ENCODE measurements around the gene CTBP2.
"Not testable (repeated sequence)": the region's sequence is repeated elsewhere in the genome, so short reads cannot be mapped to it uniquely, and the experiment has no call there.

The CTBP2 gene

DNA sequence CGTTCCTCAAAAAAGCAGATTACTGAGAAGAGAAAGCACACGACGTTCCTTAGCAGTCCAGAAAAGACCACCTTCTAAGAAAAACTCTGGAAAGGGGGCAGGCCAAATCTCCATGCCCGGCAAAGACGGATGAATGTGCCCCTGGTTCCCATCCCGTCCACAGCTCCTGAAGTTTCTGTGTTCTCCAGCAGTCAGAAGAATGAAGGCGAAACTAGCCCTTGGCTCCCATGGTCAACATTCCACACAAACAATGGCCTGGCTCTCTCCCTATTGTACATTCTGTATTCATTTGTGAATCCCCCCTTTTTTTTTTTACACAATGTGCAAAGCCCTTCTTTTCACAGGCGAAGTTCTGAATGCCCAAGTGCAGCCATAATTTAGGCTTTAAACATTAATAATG, 5.3 kb downstream of the CTBP2 start:
- H3K4me3 ChIP-seq (ENCODE audit: control insufficient read depth, low read depth, low read length): no peak overlapping the region
- no peak for DNase-seq (ENCODE audit: low read depth)
- TF ChIP-seq, protein P1, sequence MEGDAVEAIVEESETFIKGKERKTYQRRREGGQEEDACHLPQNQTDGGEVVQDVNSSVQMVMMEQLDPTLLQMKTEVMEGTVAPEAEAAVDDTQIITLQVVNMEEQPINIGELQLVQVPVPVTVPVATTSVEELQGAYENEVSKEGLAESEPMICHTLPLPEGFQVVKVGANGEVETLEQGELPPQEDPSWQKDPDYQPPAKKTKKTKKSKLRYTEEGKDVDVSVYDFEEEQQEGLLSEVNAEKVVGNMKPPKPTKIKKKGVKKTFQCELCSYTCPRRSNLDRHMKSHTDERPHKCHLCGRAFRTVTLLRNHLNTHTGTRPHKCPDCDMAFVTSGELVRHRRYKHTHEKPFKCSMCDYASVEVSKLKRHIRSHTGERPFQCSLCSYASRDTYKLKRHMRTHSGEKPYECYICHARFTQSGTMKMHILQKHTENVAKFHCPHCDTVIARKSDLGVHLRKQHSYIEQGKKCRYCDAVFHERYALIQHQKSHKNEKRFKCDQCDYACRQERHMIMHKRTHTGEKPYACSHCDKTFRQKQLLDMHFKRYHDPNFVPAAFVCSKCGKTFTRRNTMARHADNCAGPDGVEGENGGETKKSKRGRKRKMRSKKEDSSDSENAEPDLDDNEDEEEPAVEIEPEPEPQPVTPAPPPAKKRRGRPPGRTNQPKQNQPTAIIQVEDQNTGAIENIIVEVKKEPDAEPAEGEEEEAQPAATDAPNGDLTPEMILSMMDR (conservative IDR thresholded peaks at IDR 0.05; ENCODE audit: control insufficient read depth, insufficient read depth, low read depth, low read length): no peak

DNA sequence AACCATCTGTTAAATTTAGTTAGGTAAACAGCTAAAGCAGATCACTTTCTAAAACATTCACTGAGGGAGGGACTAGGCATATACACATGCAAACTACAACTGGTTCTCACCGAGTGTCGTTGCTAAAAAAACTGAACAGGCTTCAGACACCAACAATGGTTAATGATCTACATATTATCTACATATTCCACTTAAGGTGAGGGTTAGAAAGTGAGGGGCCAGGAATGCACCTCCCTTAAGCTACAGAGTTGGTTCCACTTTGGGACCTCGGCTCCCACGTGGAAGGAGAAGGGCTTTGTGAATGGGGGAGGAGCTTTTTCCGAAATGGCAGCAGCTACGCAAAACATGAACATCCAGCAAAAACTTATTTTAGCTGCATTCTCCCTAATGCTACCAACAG, 5.8 kb downstream of the CTBP2 start:
- H3K4me3 ChIP-seq (ENCODE audit: control insufficient read depth, low read depth, low read length): no peak overlapping the region
- TF ChIP-seq, protein P1 (conservative IDR thresholded peaks at IDR 0.05; ENCODE audit: control insufficient read depth, insufficient read depth, low read depth, low read length): no peak
- no peak for DNase-seq (ENCODE audit: low read depth)

DNA sequence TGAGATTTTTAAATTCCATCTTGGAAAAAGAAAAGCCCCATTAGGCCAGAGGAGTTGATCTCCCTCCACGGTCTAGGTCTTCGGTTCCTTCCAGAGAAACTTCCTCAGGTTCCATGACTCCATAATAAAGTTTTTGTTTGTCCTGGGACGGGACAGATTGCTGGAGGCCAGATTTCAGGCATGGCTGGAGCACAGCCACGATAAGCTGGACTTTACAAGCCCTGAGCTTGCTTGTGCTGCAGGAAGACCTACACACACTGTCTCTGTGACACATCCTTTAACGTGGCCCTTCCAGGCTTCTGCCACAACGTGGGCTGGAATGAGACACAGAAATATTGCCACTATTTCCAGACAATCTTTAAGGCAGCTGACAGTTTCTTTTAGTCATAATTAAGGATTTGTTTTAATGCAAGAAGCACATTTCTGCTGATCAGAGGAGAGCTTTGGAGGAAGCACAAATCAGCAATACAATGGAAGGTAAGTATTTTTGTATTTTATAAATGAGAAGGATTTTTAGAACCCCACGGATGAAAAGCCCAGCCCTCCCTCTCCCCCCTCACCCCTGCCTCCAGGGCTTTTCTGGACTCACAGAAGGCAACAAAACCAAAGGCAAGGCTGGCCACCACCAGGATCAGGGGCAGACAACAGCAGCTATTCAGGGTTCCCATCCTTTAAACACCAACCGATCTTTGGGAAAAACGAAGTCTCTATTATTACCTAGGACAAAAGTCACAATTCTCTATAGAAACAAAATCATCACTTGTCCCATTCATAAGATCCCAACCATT, 6.5 kb downstream of the CTBP2 start:
- TF ChIP-seq, protein P1 (conservative IDR thresholded peaks at IDR 0.05; ENCODE audit: control insufficient read depth, insufficient read depth, low read depth, low read length): no peak

DNA sequence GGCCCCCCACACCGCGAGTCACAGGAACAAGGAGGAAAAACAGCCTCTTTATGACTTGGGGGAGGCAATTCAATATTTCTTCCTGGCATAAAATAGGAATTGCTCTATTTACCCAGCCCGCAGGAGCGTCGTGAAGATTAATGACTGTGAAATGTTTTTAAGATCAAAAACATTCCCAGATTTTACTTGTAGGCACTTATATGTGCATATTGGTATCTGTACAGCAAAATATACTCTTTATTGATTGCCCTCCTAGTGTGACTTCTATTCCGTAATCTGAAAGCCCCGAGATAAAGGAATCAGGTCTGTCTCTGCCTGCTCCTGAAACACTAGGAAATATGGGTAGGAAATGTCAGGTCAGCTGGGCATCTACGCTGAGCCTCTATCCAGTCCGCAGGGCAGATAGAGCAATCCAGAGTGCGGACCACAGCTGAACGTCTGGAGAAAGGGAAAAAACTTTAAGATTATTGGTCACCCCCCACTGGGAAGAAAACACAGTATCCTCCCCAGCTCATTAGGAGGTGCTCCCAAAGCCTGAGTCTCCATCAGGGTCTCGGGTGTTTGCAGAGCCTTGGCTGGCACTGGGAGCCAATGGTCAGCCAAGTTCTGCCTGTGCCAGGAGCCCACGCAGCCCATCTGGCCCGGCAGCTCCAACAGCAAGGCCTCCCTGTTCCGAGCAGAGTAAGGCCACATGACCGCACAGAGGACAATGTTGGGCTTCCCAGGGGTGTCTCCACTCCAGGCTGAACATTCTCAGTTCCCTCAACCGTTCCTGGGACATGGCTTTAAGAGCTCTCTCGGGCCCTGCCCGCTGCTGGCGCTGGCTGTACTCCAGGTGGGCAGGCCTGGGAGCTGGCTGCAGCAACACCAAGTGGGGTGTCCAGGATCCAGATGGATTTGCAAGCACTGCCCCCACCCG, 7.7 kb downstream of the CTBP2 start:
- TF ChIP-seq, protein P1 (conservative IDR thresholded peaks at IDR 0.05; ENCODE audit: control insufficient read depth, insufficient read depth, low read depth, low read length): no peak
- no peak for DNase-seq (ENCODE audit: low read depth)
- H3K4me3 ChIP-seq (ENCODE audit: control insufficient read depth, low read depth, low read length): no peak overlapping the region

More for the DNA sequence above, 6.5 kb downstream of the CTBP2 start:
- DNase-seq (ENCODE audit: low read depth): peak; percentile 54
- no peak overlapping the region for H3K4me3 ChIP-seq (ENCODE audit: control insufficient read depth, low read depth, low read length)

DNA sequence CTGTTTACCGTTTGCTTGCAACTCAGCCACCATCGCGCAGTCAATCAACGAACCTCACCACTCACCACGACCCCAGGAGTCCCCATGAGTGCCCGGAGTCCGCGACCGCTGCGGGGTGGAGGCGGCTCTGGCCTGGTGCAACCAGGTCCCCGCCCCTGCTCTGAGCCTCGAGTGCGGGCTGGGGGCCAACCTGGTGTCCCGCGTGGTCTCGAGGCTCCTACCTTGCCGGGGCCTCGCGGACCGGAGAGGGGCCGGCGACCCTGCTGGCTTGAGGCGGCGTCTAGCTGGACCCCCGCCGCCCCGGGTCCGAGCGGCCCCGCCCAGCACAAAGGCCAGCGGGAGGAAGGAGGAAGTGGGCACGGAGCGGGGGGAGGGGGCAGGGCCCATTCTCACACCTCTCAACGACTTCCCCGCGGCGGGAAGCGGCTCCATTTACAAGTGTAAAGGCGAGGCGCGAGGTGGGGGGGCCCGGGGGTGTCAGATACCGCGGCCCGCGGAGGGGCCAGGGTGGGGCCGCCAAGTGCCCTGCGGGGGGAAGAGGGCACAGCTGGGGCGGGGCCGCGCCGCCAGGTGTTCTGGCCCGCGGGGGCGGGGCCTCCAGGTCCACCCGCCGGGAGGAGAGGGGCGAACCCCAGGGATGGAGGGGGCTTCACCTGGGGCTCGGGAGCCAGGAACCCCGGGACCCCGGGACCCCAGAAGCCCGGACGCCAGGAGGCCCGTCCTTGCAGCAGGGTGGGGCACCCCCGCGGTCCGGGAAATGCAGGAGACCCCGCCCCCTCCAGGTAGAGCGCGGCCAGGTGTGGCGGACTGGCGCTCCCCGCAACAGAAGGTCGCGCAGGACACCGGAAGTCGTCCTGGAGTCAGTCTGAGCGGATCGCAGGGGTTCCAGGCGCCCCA, 8.6 kb downstream of the CTBP2 start:
- TF ChIP-seq, protein P1 (conservative IDR thresholded peaks at IDR 0.05; ENCODE audit: control insufficient read depth, insufficient read depth, low read depth, low read length): no peak
- no peak for DNase-seq (ENCODE audit: low read depth)
- H3K4me3 ChIP-seq (ENCODE audit: control insufficient read depth, low read depth, low read length): no peak overlapping the region

DNA sequence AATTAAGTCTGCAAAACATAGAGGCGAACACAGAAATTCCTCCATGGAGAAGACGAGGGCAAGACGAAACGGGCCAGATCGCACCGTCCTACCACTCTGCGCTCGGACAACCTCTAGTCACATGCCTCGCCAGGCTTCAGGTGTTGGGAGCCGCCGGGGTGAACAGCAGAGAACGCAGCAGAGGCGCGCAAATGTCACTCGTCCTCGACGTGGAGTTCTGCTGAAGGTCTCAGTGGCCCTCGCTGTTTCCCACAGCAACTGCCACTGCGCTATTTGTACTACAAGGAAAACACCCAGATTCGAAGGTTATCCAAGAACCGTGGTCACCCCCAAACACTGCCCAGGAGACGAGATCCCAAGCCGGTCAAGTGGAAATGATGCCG, 9.2 kb downstream of the CTBP2 start:
- TF ChIP-seq, protein P1 (conservative IDR thresholded peaks at IDR 0.05; ENCODE audit: control insufficient read depth, insufficient read depth, low read depth, low read length): no peak
- H3K4me3 ChIP-seq (ENCODE audit: control insufficient read depth, low read depth, low read length): no peak overlapping the region
- DNase-seq (ENCODE audit: low read depth): no peak

- not testable (repeated sequence) for DNase-seq (ENCODE audit: low read depth); H3K4me3 ChIP-seq (ENCODE audit: control insufficient read depth, low read depth, low read length)
Measured at GRCh38 chr10:125150376-125151083, 9.8 kb downstream of the CTBP2 start.

Measured in fibroblast of mammary gland (primary cell).